ENCODE results near the gene UXS1.

UXS1 gene

DNA sequence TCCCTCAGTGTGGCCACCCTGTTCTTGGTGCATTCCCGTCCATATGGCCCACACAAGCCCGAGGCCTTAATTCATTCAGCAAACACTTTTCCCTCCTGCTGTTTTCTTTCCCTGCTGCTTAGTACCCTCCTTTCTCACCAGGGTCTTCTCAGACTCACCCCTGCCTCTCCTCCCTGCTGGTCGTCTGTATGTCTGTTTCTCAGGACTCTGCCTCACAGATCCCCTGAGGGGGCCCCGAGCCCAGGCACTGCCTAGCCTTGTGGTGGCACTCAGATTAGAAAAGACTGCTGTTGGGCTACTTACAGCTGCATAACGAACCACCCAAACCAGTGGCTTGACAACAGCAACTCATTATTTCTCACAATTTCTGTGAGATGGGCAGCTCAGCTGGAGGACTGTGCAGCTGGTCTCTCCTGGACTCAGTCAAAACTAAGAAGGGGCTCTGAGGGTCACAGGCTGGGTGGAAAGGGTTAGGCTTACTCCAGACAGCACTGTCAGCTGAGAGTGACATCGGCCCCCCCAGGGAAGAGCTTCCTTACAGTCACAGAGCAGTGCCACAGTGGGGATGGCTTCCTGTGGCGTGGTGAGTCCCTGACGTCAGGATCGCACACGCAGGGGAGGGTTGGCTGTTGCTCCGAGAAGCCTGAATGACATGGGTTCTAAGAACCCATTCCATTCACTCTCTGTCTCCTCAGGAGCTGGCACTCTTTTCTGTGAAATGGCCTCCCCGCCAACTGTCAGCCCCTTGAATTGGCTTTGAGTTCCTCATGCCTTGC lies 139.0 kb downstream of the UXS1 start:
- in situ Hi-C loops (cut with MboI; ENCODE audit: low sequenced_read_pairs): no loop called here

DNA sequence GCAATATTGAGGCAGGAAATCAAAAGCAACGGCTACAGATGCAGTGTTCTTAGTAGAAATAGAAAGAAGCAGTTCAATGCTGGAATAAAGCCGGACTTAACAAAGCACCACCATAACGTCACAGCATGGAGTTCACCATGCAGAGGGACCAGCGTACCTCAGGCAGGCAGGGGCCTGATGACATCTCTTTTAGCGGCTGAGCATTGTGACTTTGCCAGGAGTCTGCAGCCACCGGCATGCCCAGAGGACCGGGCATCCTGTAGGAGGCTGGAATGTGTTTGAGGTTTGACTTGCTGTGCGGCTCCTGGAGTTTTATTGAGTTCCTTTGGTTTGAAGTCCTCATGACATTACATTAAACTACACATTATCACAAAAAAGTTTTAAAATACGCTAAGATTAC lies 139.8 kb downstream of the UXS1 start:
- in situ Hi-C loops (cut with MboI; ENCODE audit: low sequenced_read_pairs): no loop called here

DNA sequence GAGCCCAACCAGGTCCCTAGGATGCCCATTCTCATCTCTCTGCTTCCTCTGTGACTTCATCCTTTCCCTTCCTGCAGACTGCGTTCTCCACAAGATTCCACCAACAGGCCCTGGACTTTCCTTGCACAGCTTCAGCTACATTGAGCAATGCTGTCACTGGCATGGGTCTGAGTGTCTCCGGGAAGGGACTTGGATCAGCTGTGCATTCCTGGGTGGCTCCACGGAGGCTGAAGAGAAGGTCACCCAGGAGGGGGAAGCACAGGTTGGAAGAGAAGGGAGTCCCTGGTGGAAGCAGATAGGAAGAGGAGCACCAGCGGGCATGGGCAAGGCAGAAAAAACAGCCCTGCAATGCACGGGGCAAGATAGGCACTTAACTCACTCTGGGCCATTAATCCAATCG lies 140.5 kb downstream of the UXS1 start:
- in situ Hi-C loops (cut with MboI; ENCODE audit: low sequenced_read_pairs): no loop called here

DNA sequence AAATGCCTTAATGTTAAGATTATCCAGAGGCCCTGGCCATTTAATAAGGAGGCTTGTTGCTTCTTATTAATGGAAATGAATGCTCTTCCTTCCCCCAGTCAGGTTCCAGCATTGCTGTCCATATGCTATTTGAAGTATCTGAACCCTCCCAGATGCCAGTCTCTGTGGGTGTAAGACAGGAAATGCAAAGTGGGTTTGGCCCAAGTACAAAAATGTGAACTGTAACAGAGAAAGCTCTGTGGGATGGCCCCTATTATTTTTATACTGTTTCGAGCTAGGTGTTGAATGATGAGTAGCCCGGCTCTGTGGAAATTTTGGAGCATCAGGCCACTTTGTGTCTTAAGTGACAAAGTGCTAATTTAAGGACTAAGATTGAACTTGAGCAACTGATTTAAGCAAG lies 141.0 kb downstream of the UXS1 start:
- in situ Hi-C loops (cut with MboI; ENCODE audit: low sequenced_read_pairs): no loop called here

- in situ Hi-C loops (cut with MboI; ENCODE audit: low sequenced_read_pairs): no loop called here
Measured at GRCh38 chr2:106044859-106045258, 149.2 kb downstream of the UXS1 start.

GRCh38 chr2:106044021-106044420 lies 150.1 kb downstream of the UXS1 start:
- in situ Hi-C loops (cut with MboI; ENCODE audit: low sequenced_read_pairs): no loop called here

Data from hTERT RPE-1 (cell line).